H1 (cell line): ENCODE measurements around the gene NUP205. TPM values are rescaled to one million over a fixed set of nuclear protein-coding genes. Genes with fewer than 3 reads are reported as not detected.

ENCODE experiments used
- CHD7 ChIP-seq: fragments of 300-600 bp; sonication (generic); IDR thresholded peaks from 2 replicates; pipeline ENCODE4 v1.7.1; 2012; ENCODE audit warnings: low read length, moderate library complexity, mild to moderate bottlenecking, inconsistent platforms; ENCODE audit not compliant: insufficient replicate concordance
- E2F6 ChIP-seq: IDR thresholded peaks from 2 replicates; pipeline ENCODE4 v1.6.1; 2012; ENCODE audit warnings: inconsistent platforms
- HDAC2 ChIP-seq, 2 experiments: fragments of 300-600 bp in 1 of 2; sonication (generic) in 1 of 2; IDR thresholded peaks; 2 replicates each; pipeline ENCODE4 v1.6.1; 2011 to 2012; ENCODE audit warnings: low read depth in 2 of 2, low read length in 2 of 2, mild to moderate bottlenecking in 2 of 2, moderate library complexity in 2 of 2, borderline replicate concordance in 1 of 2, inconsistent platforms in 1 of 2
- KDM4A ChIP-seq: IDR thresholded peaks from one replicate; pipeline ENCODE4 v1.7.1; 2012; ENCODE audit warnings: low read depth, mild to moderate bottlenecking, moderate library complexity, low read length, inconsistent platforms; ENCODE audit not compliant: severe bottlenecking
- MAFK ChIP-seq: IDR thresholded peaks from 2 replicates; pipeline ENCODE4 v1.6.1; 2012; ENCODE audit warnings: low read depth, mild to moderate bottlenecking, improper control_type of control experiment, low read length
- POLR2A ChIP-seq, 2 experiments: IDR thresholded peaks; 1 replicate in 1 of 2; 2 replicates in 1 of 2; pipeline ENCODE4 v1.6.1; 2011; ENCODE audit warnings: low read depth in 2 of 2, low read length in 2 of 2, mild to moderate bottlenecking in 2 of 2; ENCODE audit errors: control extremely low read depth in 1 of 2
- RFX5 ChIP-seq: IDR thresholded peaks from 2 replicates; pipeline ENCODE4 v1.6.1; 2011; ENCODE audit warnings: low read depth, low read length, improper control_type of control experiment, borderline replicate concordance
- RXRA ChIP-seq: IDR thresholded peaks from 2 replicates; pipeline ENCODE4 v1.6.1; 2011; ENCODE audit warnings: low read depth, mild to moderate bottlenecking, low read length, moderate library complexity; ENCODE audit not compliant: insufficient read depth
- SP2 ChIP-seq: IDR thresholded peaks from 2 replicates; pipeline ENCODE4 v1.6.1; 2012; ENCODE audit warnings: mild to moderate bottlenecking, low read length, inconsistent platforms
- SUZ12 ChIP-seq: fragments of 200-600 bp; sonication (generic); IDR thresholded peaks from 2 replicates; pipeline ENCODE4 v1.6.1; 2012; ENCODE audit warnings: mild to moderate bottlenecking, inconsistent platforms, low read length, moderate library complexity, mixed read lengths
- polyA plus RNA-seq, 7 experiments: library from polyadenylated mRNA; depleted of rRNA in 3 of 7; stranded (reverse) in 5 of 7; unstranded in 2 of 7; fragments of >200 nt in 5 of 7; fragments of 200-250 nt in 2 of 7; gene quantifications; 1 replicate in 5 of 7; 2 replicates in 1 of 7; 4 replicates in 1 of 7; pipeline versions ENCODE4 v1.2.1 to v1.2.3, GENCODE V29; 2011 to 2013; ENCODE audit warnings: missing spikeins in 2 of 7, mixed read lengths in 2 of 7
- total RNA-seq: library from RNA; stranded (reverse); fragmentation: NEBNext Ultra II Directional; extraction: Animal tissue kit (Norgen Biotek cat#: 25700); gene quantifications from 2 replicates; pipeline ENCODE4 v1.2.1, GENCODE V29; 2021

NUP205 gene
- total and polyA plus RNA-seq, 2 of the 8 experiments (the other 6 are each of a cell fraction or from before 2014, with no cell fraction given), result 148 to 216 TPM

- no peak for TF ChIP-seq E2F6
- no peak for TF ChIP-seq SUZ12
- no peak for TF ChIP-seq HDAC2 (IDR thresholded peaks at IDR 0.05; ENCODE audit: borderline replicate concordance in 1 of 2, low read depth in 2 of 2, low read length in 2 of 2)
- no peak for TF ChIP-seq POLR2A (IDR thresholded peaks at IDR 0.05; ENCODE audit: control extremely low read depth in 1 of 2, low read depth in 2 of 2, low read length in 2 of 2)
- no peak for TF ChIP-seq CHD7
- no peak for TF ChIP-seq SP2
- no peak for TF ChIP-seq MAFK
- TF ChIP-seq RFX5, result no peak
- no peak for TF ChIP-seq KDM4A
- TF ChIP-seq RXRA, result no peak
Measured at GRCh38 chr7:135664046-135664589, 106.4 kb downstream of the NUP205 start (continued).
